GM18861 (cell line): ENCODE results near the gene PIEZO1.

ENCODE experiments used
- ATAC-seq: cut with Tn5 transposase; IDR thresholded peaks from one replicate; pipeline ENCODE4 v1.9.1; 2021; ENCODE audit not compliant: unreplicated experiment

PIEZO1 gene

GRCh38 chr16:88721815-88722755 lies 62.9 kb downstream of the PIEZO1 start:
- no peak for ATAC-seq

- no peak for ATAC-seq
Observed at GRCh38 chr16:88721236-88721635, 63.8 kb downstream of the PIEZO1 start.

GRCh38 chr16:88720396-88720970 lies 64.5 kb downstream of the PIEZO1 start:
- ATAC-seq, result no peak

- no peak for ATAC-seq
Observed at GRCh38 chr16:88719933-88720296, 65.1 kb downstream of the PIEZO1 start.

- no peak for ATAC-seq
Observed at GRCh38 chr16:88719267-88719932, 65.6 kb downstream of the PIEZO1 start.

GRCh38 chr16:88718178-88718577 lies 66.8 kb downstream of the PIEZO1 start:
- ATAC-seq, result no peak

- no peak for ATAC-seq
Observed at GRCh38 chr16:88716601-88717001, 68.4 kb downstream of the PIEZO1 start.

- no peak for ATAC-seq
Observed at GRCh38 chr16:88716201-88716600, 68.8 kb downstream of the PIEZO1 start.

- no peak for ATAC-seq
Observed at GRCh38 chr16:88715312-88716190, 69.5 kb downstream of the PIEZO1 start.

- ATAC-seq, result no peak
Observed at GRCh38 chr16:88714420-88715302, 70.4 kb downstream of the PIEZO1 start.

- no peak for ATAC-seq
Observed at GRCh38 chr16:88713568-88714419, 71.2 kb downstream of the PIEZO1 start.

GRCh38 chr16:88713054-88713453 lies 72.0 kb downstream of the PIEZO1 start:
- ATAC-seq, result no peak

GRCh38 chr16:88712362-88712979 lies 72.5 kb downstream of the PIEZO1 start:
- no peak for ATAC-seq

- ATAC-seq, result no peak
Observed at GRCh38 chr16:88711750-88712340, 73.2 kb downstream of the PIEZO1 start.

- no peak for ATAC-seq
Observed at GRCh38 chr16:88710556-88710955, 74.5 kb downstream of the PIEZO1 start.

- ATAC-seq, result no peak
Observed at GRCh38 chr16:88706965-88707826, 77.8 kb downstream of the PIEZO1 start.

- ATAC-seq, result peak; percentile 47
Observed at GRCh38 chr16:88706229-88706964, 78.6 kb downstream of the PIEZO1 start, which contains the start of the genes CTU2 and RNF166. Gene CTU2, plus strand, starts transcription at chr16:88706503. Its CDS starts 28 bp downstream, at chr16:88706531. Gene RNF166, minus strand, starts transcription at chr16:88706408. Its CDS starts 83 bp downstream, at chr16:88706325.
